Measurements from ENCODE around the gene CYP1B1. TPM values are rescaled to one million over a fixed set of nuclear protein-coding genes. Genes with fewer than 3 reads are reported as not detected.
A peak's percentile ranks its signal among the peaks of the same experiment; 100 is the strongest.
"Not testable (repeated sequence)": the region's sequence is repeated elsewhere in the genome, so short reads cannot be mapped to it uniquely, and the experiment has no call there.

Gene CYP1B1
- total RNA-seq, 4 donors from 2014 or later = 1.0 to 20.6 (median 12.8) TPM

GRCh38 chr2:38090928-38091327, 15.0 kb upstream of the CYP1B1 start:
- Histone ChIP-seq H3K36me3 (no peaks in the 10 kb centered on the region), H3K4me3 (no peak overlapping the region), H3K27ac (peak overlapping the region in 1 of 4 donors; percentile 86), H3K9me3 (no peaks in the 10 kb centered on the region), H3K27me3 (peaks cover 0 to 19% (median 0%) of the 10 kb centered on the region in 4 donors), H3K4me1 (peaks cover 12 to 48% (median 34%) of the 10 kb centered on the region in 3 donors)
- no peak for DNase-seq
- WGBS, 2 donors = 46% methylated on average over 5 of the region's 5 CpGs
- intact Hi-C loops (cut with DNase I) = no loop called here
- TF ChIP-seq CTCF (IDR thresholded peaks at IDR 0.05) (no peak), POLR2A (IDR thresholded peaks at IDR 0.05) (no peak)

- H3K36me3 ChIP-seq; intact Hi-C loops (cut with DNase I); H3K27ac ChIP-seq; H3K4me3 ChIP-seq; H3K9me3 ChIP-seq; DNase-seq: not testable (repeated sequence)
- Histone ChIP-seq H3K4me1 (peaks cover 6 to 41% (median 27%) of the 10 kb centered on the region in 3 donors), H3K27me3 (peaks cover 0 to 16% (median 0%) of the 10 kb centered on the region in 4 donors)
- WGBS, 2 donors = 32 to 54% methylated on average over 6 of the region's 6 CpGs
Observed at GRCh38 chr2:38090212-38090611, 14.3 kb upstream of the CYP1B1 start.

- peaks cover 0 to 16% (median 0%) of the 10 kb centered on the region in 4 donors for H3K27me3 ChIP-seq
- intact Hi-C loops (cut with DNase I); H3K9me3 ChIP-seq; H3K36me3 ChIP-seq; H3K4me3 ChIP-seq; H3K27ac ChIP-seq; DNase-seq: not testable (repeated sequence)
- WGBS, 2 donors = 76 to 79% methylated on average over 7 to 10 of the region's 10 CpGs
- H3K4me1 ChIP-seq = peaks cover 0 to 11% (median 2%) of the 10 kb centered on the region in 3 donors
Observed at GRCh38 chr2:38085998-38086698, 10.2 kb upstream of the CYP1B1 start.

- H3K27ac ChIP-seq; intact Hi-C loops (cut with DNase I); H3K4me1 ChIP-seq; H3K4me3 ChIP-seq; H3K36me3 ChIP-seq; H3K9me3 ChIP-seq; DNase-seq: not testable (repeated sequence)
- 84 to 91% methylated on average over 8 of the region's 8 CpGs for WGBS, 2 donors
- peaks cover 0 to 16% (median 0%) of the 10 kb centered on the region in 4 donors for H3K27me3 ChIP-seq
Observed at GRCh38 chr2:38084556-38084955, 8.6 kb upstream of the CYP1B1 start.

- DNase-seq; H3K4me3 ChIP-seq; H3K9me3 ChIP-seq; intact Hi-C loops (cut with DNase I); H3K27ac ChIP-seq; H3K36me3 ChIP-seq: not testable (repeated sequence)
- H3K4me1 ChIP-seq = peaks cover 0 to 18% (median 0%) of the 10 kb centered on the region in 3 donors
- 70 to 89% methylated on average over 9 of the region's 9 CpGs for WGBS, 2 donors
- peaks cover 0 to 16% (median 0%) of the 10 kb centered on the region in 4 donors for H3K27me3 ChIP-seq
Observed at GRCh38 chr2:38082727-38083126, 6.8 kb upstream of the CYP1B1 start.

GRCh38 chr2:38080346-38080745, 4.4 kb upstream of the CYP1B1 start:
- no peaks in the 10 kb centered on the region for H3K9me3 ChIP-seq
- TF ChIP-seq CTCF (IDR thresholded peaks at IDR 0.05) (no peak), POLR2A (IDR thresholded peaks at IDR 0.05) (no peak)
- peaks cover 12 to 42% (median 22%) of the 10 kb centered on the region in 3 donors for H3K4me1 ChIP-seq
- H3K27ac ChIP-seq = peak overlapping the region in 1 of 4 donors; percentile 14
- H3K4me3 ChIP-seq = no peak overlapping the region
- H3K36me3 ChIP-seq = no peaks in the 10 kb centered on the region
- intact Hi-C loops (cut with DNase I) = no loop called here
- peaks cover 0 to 29% (median 0%) of the 10 kb centered on the region in 4 donors for H3K27me3 ChIP-seq
- 75 to 82% methylated on average over 3 of the region's 3 CpGs for whole genome bisulfite sequencing, 2 donors
- no peak for DNase-seq

GRCh38 chr2:38079116-38080052, 3.4 kb upstream of the CYP1B1 start:
- no peak for DNase-seq
- TF ChIP-seq POLR2A (IDR thresholded peaks at IDR 0.05) = no peak
- TF ChIP-seq CTCF (IDR thresholded peaks at IDR 0.05) = no peak
- H3K4me1 ChIP-seq = peaks cover 16 to 52% (median 30%) of the 10 kb centered on the region in 3 donors
- H3K4me3 ChIP-seq = no peak overlapping the region
- intact Hi-C loops (cut with DNase I) = no loop called here
- no peaks in the 10 kb centered on the region for H3K36me3 ChIP-seq
- peak overlapping the region in 2 of 4 donors; percentile 14 to 33 for H3K27ac ChIP-seq
- H3K27me3 ChIP-seq = peaks cover 0 to 39% (median 0%) of the 10 kb centered on the region in 4 donors
- no peaks in the 10 kb centered on the region for H3K9me3 ChIP-seq
- WGBS, 2 donors = 40 to 69% methylated on average over 10 to 11 of the region's 11 CpGs

All from esophagus squamous epithelium (tissue), 5 donors.